Left cardiac atrium (tissue), 4 donors: Measurements from ENCODE around the gene TET3. TPM values are rescaled to one million over a fixed set of nuclear protein-coding genes. Genes with fewer than 3 reads are reported as not detected.
"Not testable (repeated sequence)": the region's sequence is repeated elsewhere in the genome, so short reads cannot be mapped to it uniquely, and the experiment has no call there.

Experiments
- ATAC-seq, 2 donors: fragments of 200-7000 bp; cut with Tn5 transposase; one replicate each; pipeline ENCODE4 v1.9.1; 2020; ENCODE audit warnings: mild to moderate bottlenecking in 2 of 2, moderate library complexity in 2 of 2
- DNase-seq: peaks from one replicate; pipeline ENCODE4 v3.0.0-alpha.2; 2020
- intact Hi-C, 2 donors: fragments of 100-400 bp; cut with DNase I; formaldehyde crosslinking; loops; one replicate each; pipeline versions ENCODE4 v1.14.1 to v1.15.1; 2022 to 2023
- long read RNA-seq: library from polyadenylated mRNA; unstranded; transcript quantifications from one replicate; pipeline ENCODE4 v2.0.0, GENCODE V29; 2021
- total RNA-seq, 2 donors: library from RNA; stranded (reverse); fragmentation: NEBNext Ultra II Directional; extraction: Animal tissue kit (Norgen Biotek cat#: 25700); gene quantifications; one replicate each; pipeline ENCODE4 v1.2.1, GENCODE V29; 2021
- donor health status: DM: no; HTN: yes; CAD: no.
- donor health status: DM: no; HTN: yes; CAD: no; lungs with severe emphysema.
- donor health status: DM: yes; HTN: yes; CAD: no.
- donor health status: Dilated cardiomyopathy.

The TET3 gene
- 1 to 10 TPM; 3.0 to 4.3 TPM for total RNA-seq
- long read RNA-seq = 0 reads

- DNase-seq = peak; percentile 60
These were observed at the start of gene TET3 for GRCh38 chr2:73984203-73984921. TET3 (plus strand) TSS chr2:73984910; CDS start chr2:73986404, 1,494 bp downstream.

GRCh38 chr2:73935641-73936040, 49.1 kb upstream of the TET3 start:
- intact Hi-C loops = no loop called here
- DNase-seq (no peak), ATAC-seq (no peak)

More at GRCh38 chr2:73984203-73984921, at the start of gene TET3:
- ATAC-seq = peak; percentile 9 to 35
- intact Hi-C loops = no loop called here

GRCh38 chr2:73937103-73937885, 47.4 kb upstream of the TET3 start:
- intact Hi-C loops = no loop called here
- ATAC-seq = no peak
- DNase-seq = no peak

GRCh38 chr2:73937899-73938298, 46.8 kb upstream of the TET3 start:
- no peak for DNase-seq
- intact Hi-C loops = no loop called here
- ATAC-seq = no peak

GRCh38 chr2:73938718-73939352, 45.9 kb upstream of the TET3 start:
- DNase-seq (no peak), ATAC-seq (no peak)
- intact Hi-C loops = no loop called here

- ATAC-seq (peak; percentile 83 to 91), DNase-seq (no peak)
- intact Hi-C loops = no loop called here
These were observed 45.3 kb upstream of the TET3 start for GRCh38 chr2:73939419-73939818.

- ATAC-seq, DNase-seq, intact Hi-C loops: not testable (repeated sequence)
These were observed 44.6 kb upstream of the TET3 start for GRCh38 chr2:73940066-73940465.

GRCh38 chr2:73942664-73943063, 42.0 kb upstream of the TET3 start:
- ATAC-seq (no peak), DNase-seq (no peak)
- intact Hi-C loops = no loop called here

GRCh38 chr2:73944714-73945113, 40.0 kb upstream of the TET3 start:
- ATAC-seq = no peak
- DNase-seq = no peak
- intact Hi-C loops = no loop called here

- intact Hi-C loops = no loop called here
- DNase-seq = no peak
- no peak for ATAC-seq
These were observed 38.5 kb upstream of the TET3 start for GRCh38 chr2:73946215-73946614.

- intact Hi-C loops = no loop called here
- DNase-seq = no peak
- ATAC-seq = no peak
These were observed 38.0 kb upstream of the TET3 start for GRCh38 chr2:73946666-73947065.

- no peak for DNase-seq
- intact Hi-C loops = no loop called here
- ATAC-seq = no peak
These were observed 37.2 kb upstream of the TET3 start for GRCh38 chr2:73947412-73948018.

- ATAC-seq = no peak
- intact Hi-C loops = no loop called here
- DNase-seq = no peak
These were observed 34.9 kb upstream of the TET3 start for GRCh38 chr2:73949802-73950201.

- DNase-seq (no peak), ATAC-seq (peak; percentile 72 to 87)
- intact Hi-C loops = no loop called here
These were observed 31.9 kb upstream of the TET3 start for GRCh38 chr2:73952499-73953446.

- no peak for ATAC-seq
- intact Hi-C loops = no loop called here
- no peak for DNase-seq
These were observed 28.4 kb upstream of the TET3 start for GRCh38 chr2:73956218-73956865.

- ATAC-seq (no peak), DNase-seq (no peak)
- intact Hi-C loops = no loop called here
These were observed 23.4 kb upstream of the TET3 start for GRCh38 chr2:73961274-73961673.

GRCh38 chr2:73961823-73962615, 22.7 kb upstream of the TET3 start:
- DNase-seq (no peak), ATAC-seq (no peak)
- intact Hi-C loops = no loop called here
